ENCODE data around the gene ZRSR2.

DNA sequence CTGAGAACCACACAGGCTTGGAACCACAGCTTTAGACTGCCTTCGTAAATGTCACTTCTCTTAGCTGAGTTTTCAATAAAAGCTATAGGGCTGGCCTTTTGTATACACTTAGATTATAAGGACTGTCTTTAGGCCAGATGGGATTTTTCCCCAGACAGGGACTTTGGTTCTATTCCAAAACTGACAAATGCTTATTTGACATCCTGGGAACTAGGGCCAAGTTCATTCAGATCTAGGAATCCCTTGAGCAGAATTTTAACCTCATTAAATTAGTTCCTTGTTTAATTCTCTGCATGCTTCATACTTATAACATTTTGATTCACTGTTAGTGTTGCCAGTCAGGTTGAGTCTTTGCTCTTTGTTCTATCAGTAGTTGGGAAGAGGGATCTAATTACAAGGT, 23.1 kb downstream of the ZRSR2 start:
- TF ChIP-seq POLR2AphosphoS5 (IDR thresholded peaks at IDR 0.05) (no peak), CTCF (IDR thresholded peaks at IDR 0.05) (no peak), POLR2A (IDR thresholded peaks at IDR 0.05) (no peak)
